ENCODE data around the gene KLK8.
A peak's percentile ranks its signal among the peaks of the same experiment; 100 is the strongest.

The KLK8 gene

GRCh38 chr19:51001515-51001914 lies at the start of gene KLK8:
TSS of gene KLK8 (minus strand) at chr19:51001604. CDS start at chr19:51001167, 437 bp downstream.
- no peak for DNase-seq (ENCODE audit: low spot score)

GRCh38 chr19:51047031-51047335 lies 45.6 kb upstream of the KLK8 start:
- no peak for DNase-seq (ENCODE audit: low spot score)

- no peak for DNase-seq (ENCODE audit: low spot score)
These were observed 42.9 kb upstream of the KLK8 start for GRCh38 chr19:51044327-51044726.

- no peak for DNase-seq (ENCODE audit: low spot score)
These were observed 42.1 kb upstream of the KLK8 start for GRCh38 chr19:51043497-51043896.

GRCh38 chr19:51040151-51040550 lies 38.7 kb upstream of the KLK8 start:
- DNase-seq (ENCODE audit: low spot score): no peak

GRCh38 chr19:51036519-51036918 lies 35.1 kb upstream of the KLK8 start:
- DNase-seq (ENCODE audit: low spot score): no peak

- no peak for DNase-seq (ENCODE audit: low spot score)
These were observed 33.3 kb upstream of the KLK8 start, which contains the start of gene KLK12 for GRCh38 chr19:51034704-51035103. TSS of gene KLK12 (minus strand) at chr19:51035002. CDS start at chr19:51034621, 381 bp downstream.

GRCh38 chr19:51031880-51032225 lies 30.4 kb upstream of the KLK8 start:
- DNase-seq (ENCODE audit: low spot score): no peak

- no peak for DNase-seq (ENCODE audit: low spot score)
These were observed 29.9 kb upstream of the KLK8 start for GRCh38 chr19:51031220-51031879.

- DNase-seq (ENCODE audit: low spot score): no peak
These were observed 29.2 kb upstream of the KLK8 start for GRCh38 chr19:51030631-51031030.

- DNase-seq (ENCODE audit: low spot score): no peak
These were observed 28.3 kb upstream of the KLK8 start for GRCh38 chr19:51029718-51030117.

- DNase-seq (ENCODE audit: low spot score): no peak
These were observed 26.5 kb upstream of the KLK8 start for GRCh38 chr19:51027873-51028272.

- no peak for DNase-seq (ENCODE audit: low spot score)
These were observed 25.9 kb upstream of the KLK8 start for GRCh38 chr19:51027126-51027806.

- no peak for DNase-seq (ENCODE audit: low spot score)
These were observed 25.1 kb upstream of the KLK8 start, which contains the start of gene KLK11 for GRCh38 chr19:51026554-51026831. TSS of gene KLK11 (minus strand) at chr19:51026616. CDS start at chr19:51025631, 985 bp downstream.

GRCh38 chr19:51025809-51026553 lies 24.6 kb upstream of the KLK8 start:
- no peak for DNase-seq (ENCODE audit: low spot score)

- no peak for DNase-seq (ENCODE audit: low spot score)
These were observed 24.0 kb upstream of the KLK8 start for GRCh38 chr19:51025401-51025800.

GRCh38 chr19:51024924-51025323 lies 23.5 kb upstream of the KLK8 start:
- no peak for DNase-seq (ENCODE audit: low spot score)

GRCh38 chr19:51023946-51024345 lies 22.5 kb upstream of the KLK8 start:
- DNase-seq (ENCODE audit: low spot score): no peak

- DNase-seq (ENCODE audit: low spot score): no peak
These were observed 21.1 kb upstream of the KLK8 start for GRCh38 chr19:51022526-51022925.

- DNase-seq (ENCODE audit: low spot score): peak; percentile 57
These were observed 19.7 kb upstream of the KLK8 start for GRCh38 chr19:51020988-51021651.

- no peak for DNase-seq (ENCODE audit: low spot score)
These were observed 18.1 kb upstream of the KLK8 start, which contains the start of gene KLK10 for GRCh38 chr19:51019544-51019925. TSS of gene KLK10 (minus strand) at chr19:51019709. CDS start at chr19:51019130, 579 bp downstream.

GRCh38 chr19:51018745-51019543 lies 17.5 kb upstream of the KLK8 start:
- DNase-seq (ENCODE audit: low spot score): no peak

All from AG08395 (cell line).